SK-N-SH (cell line): ENCODE results near the gene CLEC16A. TPM values are rescaled to one million over a fixed set of nuclear protein-coding genes. Genes with fewer than 3 reads are reported as not detected.
"Not testable (repeated sequence)": the region's sequence is repeated elsewhere in the genome, so short reads cannot be mapped to it uniquely, and the experiment has no call there.

Experiments
- CTCF ChIA-PET: fragments of 300-600, 350-600 bp; formaldehyde crosslinking; extraction: SDS; loops from one replicate; lab custom pipeline; 2021; lab: Yijun Ruan, JAX
- POLR2A ChIA-PET: fragments of 350-600 bp; sonication (Branson Sonifier 250); formaldehyde crosslinking; extraction: SDS; loops from one replicate; lab custom pipeline; 2020; ENCODE audit warnings: antibody characterized with exemption, inconsistent platforms; lab: Yijun Ruan, JAX
- DNase-seq: peaks from one replicate; pipeline ENCODE4 v3.0.0; 2012
- H2AFZ ChIP-seq: fragments of 200-600 bp; sonication (generic); 2 replicates; pipeline ENCODE4 v1.8.1; 2016; ENCODE audit warnings: antibody characterized with exemption, mild to moderate bottlenecking, low read depth
- H3F3A ChIP-seq: fragments of 200-600 bp; sonication (generic); replicated peaks from 2 replicates; pipeline ENCODE3; 2016; ENCODE audit warnings: antibody characterized with exemption, mild to moderate bottlenecking; ENCODE audit not compliant: insufficient read depth
- H3K27ac ChIP-seq, 2 experiments: fragments of 200-500 bp in 1 of 2; fragments of 200-600 bp in 1 of 2; sonication (Bioruptor generic) in 1 of 2; sonication (generic), shearing (Covaris generic) in 1 of 2; 2 replicates each; pipeline versions ENCODE4 v1.5.1 to v1.6.1; 2014 to 2016; ENCODE audit warnings: low read depth in 2 of 2, inconsistent platforms in 1 of 2, low read length in 1 of 2, mild to moderate bottlenecking in 1 of 2, mixed read lengths in 1 of 2
- H3K27me3 ChIP-seq: fragments of 200-600 bp; sonication (generic), shearing (Covaris generic); 2 replicates; pipeline ENCODE4 v1.6.1; 2016; ENCODE audit warnings: mixed run types; ENCODE audit not compliant: insufficient read depth
- H3K36me3 ChIP-seq, 2 experiments: fragments of 200-500 bp in 1 of 2; fragments of 200-600 bp in 1 of 2; sonication (Bioruptor generic) in 1 of 2; sonication (generic) in 1 of 2; replicated peaks in 1 of 2; 2 replicates each; pipeline versions ENCODE3 to v1.5.1; 2014 to 2016; ENCODE audit warnings: low read length in 1 of 2, mild to moderate bottlenecking in 1 of 2; ENCODE audit not compliant: insufficient read depth in 2 of 2, control insufficient read depth in 1 of 2
- H3K4me1 ChIP-seq, 2 experiments: fragments of 200-500 bp in 1 of 2; fragments of 200-600 bp in 1 of 2; sonication (Bioruptor generic) in 1 of 2; sonication (generic), shearing (Covaris generic) in 1 of 2; 2 replicates each; pipeline versions ENCODE4 v1.5.1 to v1.6.1; 2014 to 2016; ENCODE audit warnings: low read depth in 1 of 2, low read length in 1 of 2, mixed run types in 1 of 2; ENCODE audit not compliant: insufficient read depth in 2 of 2, control insufficient read depth in 1 of 2
- H3K4me2 ChIP-seq: fragments of 200-600 bp; sonication (generic), shearing (Covaris generic); 2 replicates; pipeline ENCODE4 v1.6.1; 2017; ENCODE audit warnings: mixed run types
- H3K4me3 ChIP-seq, 2 experiments: fragments of 200-500 bp in 1 of 2; fragments of 200-600 bp in 1 of 2; sonication (Bioruptor generic) in 1 of 2; sonication (generic), shearing (Covaris generic) in 1 of 2; 2 replicates each; pipeline versions ENCODE4 v1.5.1 to v1.8.1; 2014 to 2016; ENCODE audit warnings: low read depth in 2 of 2, inconsistent platforms in 1 of 2, low read length in 1 of 2, mild to moderate bottlenecking in 1 of 2, mixed read lengths in 1 of 2, moderate library complexity in 1 of 2
- H3K79me2 ChIP-seq: fragments of 200-600 bp; sonication (generic); 2 replicates; pipeline ENCODE4 v1.8.1; 2017; ENCODE audit warnings: mild to moderate bottlenecking; ENCODE audit not compliant: insufficient read depth
- H3K9ac ChIP-seq: fragments of 200-600 bp; sonication (generic); 2 replicates; pipeline ENCODE4 v1.6.1; 2017; ENCODE audit warnings: mixed run types
- H3K9me2 ChIP-seq: fragments of 200-600 bp; sonication (generic); 2 replicates; pipeline ENCODE4 v1.6.1; 2017; ENCODE audit warnings: mixed run types
- H3K9me3 ChIP-seq: fragments of 200-600 bp; sonication (generic); 2 replicates; pipeline ENCODE4 v1.6.1; 2017; ENCODE audit warnings: mixed run types, mild to moderate bottlenecking, moderate library complexity
- H4K20me1 ChIP-seq: fragments of 200-600 bp; sonication (generic); 2 replicates; pipeline ENCODE4 v1.6.1; 2017; ENCODE audit warnings: mild to moderate bottlenecking, mixed run types; ENCODE audit not compliant: insufficient read depth
- ELF1 ChIP-seq: IDR thresholded peaks from 2 replicates; pipeline ENCODE4 v1.4.0; 2012
- EP300 ChIP-seq, 2 experiments: IDR thresholded peaks; 2 replicates each; pipeline versions ENCODE4 v1.4.0 to v1.6.1; 2012; ENCODE audit warnings: borderline replicate concordance in 1 of 2, low read depth in 1 of 2, low read length in 1 of 2
- EZH2phosphoT487 ChIP-seq: fragments of 200-600 bp; sonication (generic); IDR thresholded peaks from 2 replicates; pipeline ENCODE4 v1.6.1; 2017; ENCODE audit warnings: low read depth, mixed run types, mild to moderate bottlenecking, antibody characterized with exemption, moderate library complexity, borderline replicate concordance
- FOXJ3 ChIP-seq: sonication (generic); formaldehyde crosslinking; IDR thresholded peaks from 2 replicates; pipeline ENCODE4 v1.5.1; 2020; ENCODE audit warnings: mild to moderate bottlenecking, missing genetic modification reagents
- FOXM1 ChIP-seq: IDR thresholded peaks from 2 replicates; pipeline ENCODE4 v1.4.0; 2012; ENCODE audit warnings: low read depth, mild to moderate bottlenecking
- GABPA ChIP-seq: IDR thresholded peaks from 2 replicates; pipeline ENCODE4 v1.4.0; 2012; ENCODE audit warnings: low read depth, mild to moderate bottlenecking
- JUND ChIP-seq: IDR thresholded peaks from 2 replicates; pipeline ENCODE4 v1.4.0; 2012
- NRF1 ChIP-seq: IDR thresholded peaks from 2 replicates; pipeline ENCODE4 v1.6.1; 2012; ENCODE audit warnings: low read depth, mild to moderate bottlenecking, low read length
- PBX3 ChIP-seq: IDR thresholded peaks from 2 replicates; pipeline ENCODE4; 2012
- POLR2AphosphoS5 ChIP-seq: IDR thresholded peaks from 2 replicates; pipeline ENCODE4 v1.6.1; 2012; ENCODE audit warnings: low read depth, low read length
- RCOR1 ChIP-seq: fragments of 150-350 bp; IDR thresholded peaks from 2 replicates; pipeline ENCODE4 v1.6.1; 2017; ENCODE audit warnings: antibody characterized with exemption, low read length
- RXRA ChIP-seq: IDR thresholded peaks from 2 replicates; pipeline ENCODE4 v1.4.0; 2012; ENCODE audit warnings: low read depth, mild to moderate bottlenecking, borderline replicate concordance
- TEAD4 ChIP-seq: IDR thresholded peaks from 2 replicates; pipeline ENCODE4 v1.4.0; 2012; ENCODE audit warnings: mild to moderate bottlenecking, borderline replicate concordance; ENCODE audit not compliant: insufficient read depth
- USF2 ChIP-seq: fragments of 150-350 bp; IDR thresholded peaks from 2 replicates; pipeline ENCODE4 v1.6.1; 2017; ENCODE audit warnings: antibody characterized with exemption, low read length, low read depth, borderline replicate concordance
- YY1 ChIP-seq: IDR thresholded peaks from 2 replicates; pipeline ENCODE4 v1.4.0; 2012; ENCODE audit warnings: low read depth, mild to moderate bottlenecking
- WGBS: methylation state at CpG from one replicate; pipeline ENCODE4 v1.1.6; 2017; ENCODE audit warnings: low lambda C conversion rate; 5-methylcytosine and 5-hydroxymethylcytosine counted together
- polyA plus RNA-seq, 3 experiments: library from polyadenylated mRNA; depleted of rRNA; stranded (reverse); fragments of >200 nt; gene quantifications; 2 replicates each; pipeline ENCODE4 v1.2.3, GENCODE V29; 2012

CLEC16A gene
- polyA plus RNA-seq, 1 of the 3 experiments (the other 2 are of a cell fraction), result 13.7 TPM

- Histone ChIP-seq H4K20me1 (no peaks in the 10 kb centered on the region), H3K4me1 (peaks cover 9 to 13% of the 10 kb centered on the region in 2 experiments), H3K27ac (no peak overlapping the region), H3K79me2 (no peaks in the 10 kb centered on the region), H3K9me3 (no peaks in the 10 kb centered on the region), H3F3A (peaks cover 16% of the 10 kb centered on the region), H3K27me3 (no peaks in the 10 kb centered on the region), H3K4me2 (no peak overlapping the region), H3K36me3 (peaks cover 6 to 25% of the 10 kb centered on the region in 2 experiments)
- TF ChIP-seq GABPA, result no peak
- TF ChIP-seq EP300 (IDR thresholded peaks at IDR 0.05; ENCODE audit: borderline replicate concordance in 1 of 2, low read depth in 1 of 2, low read length in 1 of 2), result no peak
- TF ChIP-seq YY1, result no peak
- TF ChIP-seq ELF1, result no peak
- no peak for TF ChIP-seq POLR2AphosphoS5
- no peak for TF ChIP-seq NRF1
- no peak for TF ChIP-seq RXRA
- no peak for TF ChIP-seq TEAD4
- no peak for TF ChIP-seq JUND
- TF ChIP-seq, all 33 proteins: peak for 0
- no peaks in the 10 kb centered on the region for H3K9me2 ChIP-seq
- H3K4me3 ChIP-seq, result no peak overlapping the region
- no peak overlapping the region for H3K9ac ChIP-seq
- no peak for DNase-seq
- CTCF ChIA-PET, result interaction anchor here (1.7 to 12.7 kb wide), 5 partner anchors 8 to 318 kb away, joined by 3 to 318 read pairs (median 52); partner anchors contain the start of genes CLEC16A and SOCS1
- no peak overlapping the region for H2AFZ ChIP-seq
- WGBS, result 88% methylated on average over 5 of the region's 5 CpGs
- POLR2A ChIA-PET, result no interaction called here
Measured at GRCh38 chr16:10966129-10966528, 21.8 kb downstream of the CLEC16A start.

GRCh38 chr16:10966559-10966958, 22.2 kb downstream of the CLEC16A start:
- DNase-seq, H3K9ac ChIP-seq, H3K27ac ChIP-seq, H3K79me2 ChIP-seq, H3K27me3 ChIP-seq, H3K4me2 ChIP-seq, H2AFZ ChIP-seq, H4K20me1 ChIP-seq, H3K9me2 ChIP-seq, H3K9me3 ChIP-seq, H3K4me3 ChIP-seq, POLR2A ChIA-PET: not testable (repeated sequence)
- CTCF ChIA-PET, result interaction anchor here (1.7 to 12.7 kb wide), 4 partner anchors 8 to 318 kb away, joined by 3 to 318 read pairs (median 126); partner anchors contain the start of genes CLEC16A and SOCS1
- Histone ChIP-seq H3F3A (peaks cover 16% of the 10 kb centered on the region), H3K4me1 (peaks cover 7 to 14% of the 10 kb centered on the region in 2 experiments), H3K36me3 (peaks cover 9 to 28% of the 10 kb centered on the region in 2 experiments)
- 88% methylated on average over 4 of the region's 4 CpGs for WGBS

GRCh38 chr16:10967986-10968385, 23.6 kb downstream of the CLEC16A start:
- H3K27ac ChIP-seq, result no peak overlapping the region
- H3K4me3 ChIP-seq, result no peak overlapping the region
- no peaks in the 10 kb centered on the region for H4K20me1 ChIP-seq
- ChIA-PET POLR2A (interaction anchor here (0.7 to 1.0 kb wide), 2 partner anchors 288 to 371 kb away, joined by 3 read pairs; partner anchors contain the start of gene SOCS1), CTCF (interaction anchor here (1.1 to 12.7 kb wide), 5 partner anchors 18 to 428 kb away, joined by 4 to 318 read pairs (median 6); partner anchors contain the start of genes CLEC16A and SOCS1)
- peaks cover 12% of the 10 kb centered on the region for H3F3A ChIP-seq
- H3K9me2 ChIP-seq, result no peaks in the 10 kb centered on the region
- H3K27me3 ChIP-seq, result no peaks in the 10 kb centered on the region
- DNase-seq, result no peak
- H3K79me2 ChIP-seq, result no peaks in the 10 kb centered on the region
- TF ChIP-seq EP300 (IDR thresholded peaks at IDR 0.05; ENCODE audit: borderline replicate concordance in 1 of 2, low read depth in 1 of 2, low read length in 1 of 2) (no peak), ELF1 (no peak), RCOR1 (no peak), GABPA (no peak), FOXJ3 (no peak), EZH2phosphoT487 (no peak), FOXM1 (no peak), USF2 (no peak), PBX3 (no peak)
- 65% methylated on average over 5 of the region's 5 CpGs for WGBS
- no peak overlapping the region for H3K4me2 ChIP-seq
- peaks cover 6 to 29% of the 10 kb centered on the region in 2 experiments for H3K36me3 ChIP-seq
- H3K9me3 ChIP-seq, result no peaks in the 10 kb centered on the region
- no peak overlapping the region for H3K9ac ChIP-seq
- H2AFZ ChIP-seq, result no peak overlapping the region
- peaks cover 5 to 22% of the 10 kb centered on the region in 2 experiments; a peak in 3 of 4 replicates for H3K4me1 ChIP-seq
